ENCODE data around the gene STRADB. TPM values are rescaled to one million over a fixed set of nuclear protein-coding genes. Genes with fewer than 3 reads are reported as not detected.
"Not testable (repeated sequence)": the region's sequence is repeated elsewhere in the genome, so short reads cannot be mapped to it uniquely, and the experiment has no call there.

Gene STRADB
- total RNA-seq, 1 donor from 2014 or later, result 44.4 TPM

- H3K9me3 Mint-ChIP-seq, result no peaks in the 10 kb centered on the region
- H3K27ac Mint-ChIP-seq, result no peak overlapping the region
- TF ChIP-seq CTCF (IDR thresholded peaks at IDR 0.05; ENCODE audit: unreplicated experiment), result no peak
- DNase-seq (ENCODE audit: low spot score in 2 of 2, unreplicated experiment in 2 of 2), result no peak
- peaks cover 2% of the 10 kb centered on the region for H3K4me1 Mint-ChIP-seq
- H3K27me3 Mint-ChIP-seq (ENCODE audit: low read depth), result no peaks in the 10 kb centered on the region
- peaks cover 53% of the 10 kb centered on the region for H3K36me3 Mint-ChIP-seq
- H3K4me3 Mint-ChIP-seq, result no peak overlapping the region
Measured at GRCh38 chr2:201472411-201472810, 20.9 kb downstream of the STRADB start.

- Mint-ChIP-seq H3K9me3 (peaks cover 12% of the 10 kb centered on the region), H3K27me3 (ENCODE audit: low read depth) (no peaks in the 10 kb centered on the region), H3K27ac (no peak overlapping the region), H3K4me1 (peaks cover 7% of the 10 kb centered on the region), H3K36me3 (peaks cover 29% of the 10 kb centered on the region), H3K4me3 (no peak overlapping the region)
- DNase-seq (ENCODE audit: low spot score in 2 of 2, unreplicated experiment in 2 of 2), result no peak
- no peak for TF ChIP-seq CTCF (IDR thresholded peaks at IDR 0.05; ENCODE audit: unreplicated experiment)
Measured at GRCh38 chr2:201482543-201482942, 31.0 kb downstream of the STRADB start.

- Mint-ChIP-seq H3K36me3 (peaks cover 24% of the 10 kb centered on the region), H3K4me1 (peaks cover 7% of the 10 kb centered on the region), H3K4me3 (no peak overlapping the region), H3K27ac (no peak overlapping the region), H3K9me3 (peaks cover 12% of the 10 kb centered on the region), H3K27me3 (ENCODE audit: low read depth) (no peaks in the 10 kb centered on the region)
- DNase-seq (ENCODE audit: low spot score in 2 of 2, unreplicated experiment in 2 of 2), result no peak
- TF ChIP-seq CTCF (IDR thresholded peaks at IDR 0.05; ENCODE audit: unreplicated experiment), result no peak
Measured at GRCh38 chr2:201483342-201483741, 31.8 kb downstream of the STRADB start.

GRCh38 chr2:201483758-201484157 is 32.2 kb downstream of the STRADB start:
- not testable (repeated sequence) for H3K4me3 Mint-ChIP-seq; DNase-seq (ENCODE audit: low spot score in 2 of 2, unreplicated experiment in 2 of 2); H3K27ac Mint-ChIP-seq; H3K27me3 Mint-ChIP-seq (ENCODE audit: low read depth); H3K4me1 Mint-ChIP-seq
- Mint-ChIP-seq H3K9me3 (peaks cover 12% of the 10 kb centered on the region), H3K36me3 (peaks cover 21% of the 10 kb centered on the region)

GRCh38 chr2:201484805-201485204 is 33.3 kb downstream of the STRADB start:
- peaks cover 12% of the 10 kb centered on the region for H3K9me3 Mint-ChIP-seq
- H3K4me3 Mint-ChIP-seq, result no peak overlapping the region
- peaks cover 7% of the 10 kb centered on the region for H3K4me1 Mint-ChIP-seq
- H3K27me3 Mint-ChIP-seq (ENCODE audit: low read depth), result no peaks in the 10 kb centered on the region
- peaks cover 21% of the 10 kb centered on the region for H3K36me3 Mint-ChIP-seq
- no peak for TF ChIP-seq CTCF (IDR thresholded peaks at IDR 0.05; ENCODE audit: unreplicated experiment)
- no peak overlapping the region for H3K27ac Mint-ChIP-seq
- no peak for DNase-seq (ENCODE audit: low spot score in 2 of 2, unreplicated experiment in 2 of 2)

DNA sequence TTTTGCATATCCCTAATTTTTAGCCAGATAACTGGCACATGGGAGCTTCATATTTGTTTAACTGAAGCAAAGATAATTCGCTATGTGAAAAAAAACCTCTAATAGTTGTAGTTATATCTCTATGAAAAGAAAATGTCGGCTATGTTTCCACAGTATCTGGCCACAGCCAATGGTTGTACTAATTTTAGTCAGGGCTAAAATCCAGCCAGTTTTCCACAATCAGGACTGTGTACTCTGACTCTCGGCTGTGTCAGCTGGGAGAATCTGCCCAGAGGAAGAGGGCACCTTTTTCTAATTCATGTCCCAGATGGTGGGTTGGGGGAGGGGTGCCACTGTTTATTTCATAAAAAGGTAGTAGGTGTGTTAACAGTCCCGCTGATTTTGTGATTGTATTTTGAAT is 38.8 kb downstream of the STRADB start:
- no peaks in the 10 kb centered on the region for H3K9me3 Mint-ChIP-seq
- H3K27ac Mint-ChIP-seq, result no peak overlapping the region
- H3K36me3 Mint-ChIP-seq, result no peaks in the 10 kb centered on the region
- no peak overlapping the region for H3K4me3 Mint-ChIP-seq
- TF ChIP-seq CTCF (IDR thresholded peaks at IDR 0.05; ENCODE audit: unreplicated experiment), result no peak
- H3K27me3 Mint-ChIP-seq (ENCODE audit: low read depth), result peaks cover 16% of the 10 kb centered on the region
- H3K4me1 Mint-ChIP-seq, result no peaks in the 10 kb centered on the region
- DNase-seq (ENCODE audit: low spot score in 2 of 2, unreplicated experiment in 2 of 2), result no peak
